Esophagus squamous epithelium (tissue), 4 donors: ENCODE data around the gene TSKS.

Experiments
- CTCF ChIP-seq, 6 experiments: fragments of 450-650 bp in 4 of 6; fragments of 200-600 bp in 2 of 6; sonication (generic) in 2 of 6; IDR thresholded peaks; one replicate each; pipeline ENCODE4 v1.5.1; 2016 to 2019; ENCODE audit warnings: antibody characterized with exemption in 6 of 6, mild to moderate bottlenecking in 4 of 6, moderate library complexity in 4 of 6
- POLR2A ChIP-seq, 4 donors: fragments of 450-650 bp; IDR thresholded peaks; one replicate each; pipeline ENCODE4 v1.6.1; 2017; ENCODE audit warnings: antibody characterized with exemption in 4 of 4, mild to moderate bottlenecking in 4 of 4, moderate library complexity in 3 of 4

GRCh38 chr19:49739098-49739497, 24.0 kb downstream of the TSKS start:
- no peak for TF ChIP-seq CTCF (IDR thresholded peaks at IDR 0.05)
- TF ChIP-seq POLR2A (IDR thresholded peaks at IDR 0.05), result no peak
